Myocyte (in vitro differentiated cells): ENCODE measurements around the gene SFT2D1. TPM values are rescaled to one million over a fixed set of nuclear protein-coding genes. Genes with fewer than 3 reads are reported as not detected.

Experiments
- DNase-seq: peaks from one replicate; pipeline ENCODE4 v3.0.0-alpha.2; 2012; ENCODE audit warnings: low read depth
- total RNA-seq: library from RNA; depleted of rRNA; stranded (reverse); fragments of >200 nt; gene quantifications from 2 replicates; pipeline ENCODE4 v1.2.3, GENCODE V29; 2014

SFT2D1 gene
- total RNA-seq, 1 donor from 2014 or later = 38.1 TPM

DNA sequence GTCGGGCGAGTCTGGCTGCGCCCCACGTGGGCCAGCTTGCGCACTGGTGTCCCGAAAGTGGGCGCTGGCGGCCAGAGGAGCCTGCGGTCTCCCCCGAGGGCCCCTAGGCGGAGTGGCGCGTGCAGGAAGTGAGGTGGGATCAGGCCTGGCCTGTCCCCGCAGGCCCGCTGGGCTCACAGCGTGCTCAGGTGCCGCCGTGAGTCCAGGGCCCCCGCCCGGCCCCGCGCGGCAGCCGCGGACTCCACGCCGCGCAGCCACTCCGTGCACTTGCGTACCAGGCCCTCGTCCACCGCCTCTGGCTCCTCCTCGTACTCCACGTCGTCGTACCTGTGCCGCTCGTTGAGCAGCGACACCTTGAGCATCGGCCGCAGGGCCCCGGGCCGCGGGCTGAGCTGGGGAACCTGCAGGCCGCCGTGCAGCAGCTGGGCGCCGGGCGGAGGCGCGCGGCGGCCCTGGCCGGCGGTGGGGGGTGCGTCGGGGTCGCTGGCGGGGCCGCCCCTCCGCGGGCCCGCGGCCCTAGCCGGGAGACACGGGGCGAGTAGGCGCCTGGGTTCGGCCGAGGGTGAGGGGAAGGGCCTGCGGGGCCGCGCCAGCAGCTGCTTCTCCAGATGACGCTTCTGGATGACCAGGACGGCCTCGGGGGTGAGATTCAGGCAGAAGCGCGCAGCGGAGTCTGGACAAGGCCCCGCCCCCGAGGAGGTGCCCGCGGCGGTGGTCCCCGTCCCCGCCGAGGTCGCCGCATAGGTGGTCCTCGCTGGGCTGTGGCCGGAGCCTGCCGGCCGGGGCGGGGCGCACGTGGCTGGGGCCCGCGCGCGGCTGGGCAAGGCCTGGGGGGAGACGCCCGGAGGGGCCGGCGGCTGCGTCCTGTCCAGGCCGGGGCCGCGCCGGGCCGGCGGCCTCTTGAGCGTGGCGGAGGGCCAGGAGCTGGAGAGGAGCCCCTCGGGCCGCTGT lies 35.0 kb downstream of the SFT2D1 start:
- DNase-seq = no peak

DNA sequence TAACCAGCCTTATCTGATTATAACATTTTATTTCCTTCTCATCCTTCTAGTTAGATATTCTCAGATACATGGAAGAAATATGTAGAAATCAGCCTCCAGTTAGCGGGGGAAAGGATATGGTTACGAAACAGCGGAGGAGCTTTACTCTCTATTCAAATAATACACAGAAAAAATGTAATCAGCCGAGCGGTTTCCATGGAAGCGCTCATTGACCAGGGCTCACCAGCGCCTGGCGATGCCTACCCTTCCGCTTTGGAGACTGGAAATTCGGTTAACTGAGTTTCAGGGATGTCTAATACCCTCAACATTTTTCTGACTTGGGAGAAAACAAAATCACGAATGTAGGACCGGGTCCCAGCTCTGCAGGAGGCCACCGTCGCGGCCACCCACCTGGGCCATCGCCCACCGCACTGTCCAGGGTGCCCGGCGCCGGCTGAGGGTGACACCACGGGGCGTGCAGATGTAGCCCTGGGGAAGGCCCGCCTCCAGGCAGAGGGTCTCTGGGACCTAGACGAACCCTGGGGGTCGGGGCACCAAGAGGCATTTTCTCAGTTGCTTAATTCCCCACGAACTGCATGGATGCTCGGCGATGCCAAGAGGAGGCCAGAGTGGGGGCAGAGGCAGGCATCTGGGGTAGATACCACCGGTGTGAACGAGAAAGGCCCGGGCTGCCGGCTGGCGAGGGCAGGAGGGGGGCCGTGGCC lies 35.8 kb downstream of the SFT2D1 start:
- no peak for DNase-seq

DNA sequence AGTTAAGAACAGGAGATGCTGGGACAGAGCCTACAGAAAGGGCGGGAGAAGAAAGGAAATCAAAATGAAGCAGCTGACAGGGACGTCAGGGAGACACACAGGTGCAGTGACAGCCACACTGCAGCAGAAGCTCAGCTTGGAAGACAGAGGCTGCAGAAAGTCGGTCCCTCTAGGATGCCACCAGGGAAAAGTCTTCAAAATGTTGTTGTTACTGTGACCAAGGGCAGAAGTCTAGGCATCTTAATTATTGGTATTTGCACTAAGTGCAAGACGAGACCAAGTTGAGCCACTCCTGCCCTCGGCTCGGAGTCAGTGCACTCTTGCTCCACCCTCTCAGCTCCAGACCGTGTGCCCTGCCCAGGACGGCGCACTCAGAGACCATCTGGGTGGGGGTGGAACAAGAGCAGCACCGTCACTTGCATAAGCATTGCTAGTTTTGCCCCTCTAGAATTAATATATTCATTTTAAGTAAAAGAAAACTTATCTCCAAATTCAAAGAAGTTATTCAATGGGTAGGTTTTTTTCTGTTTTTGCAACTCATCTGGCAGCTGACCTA lies 36.7 kb downstream of the SFT2D1 start:
- DNase-seq = no peak

DNA sequence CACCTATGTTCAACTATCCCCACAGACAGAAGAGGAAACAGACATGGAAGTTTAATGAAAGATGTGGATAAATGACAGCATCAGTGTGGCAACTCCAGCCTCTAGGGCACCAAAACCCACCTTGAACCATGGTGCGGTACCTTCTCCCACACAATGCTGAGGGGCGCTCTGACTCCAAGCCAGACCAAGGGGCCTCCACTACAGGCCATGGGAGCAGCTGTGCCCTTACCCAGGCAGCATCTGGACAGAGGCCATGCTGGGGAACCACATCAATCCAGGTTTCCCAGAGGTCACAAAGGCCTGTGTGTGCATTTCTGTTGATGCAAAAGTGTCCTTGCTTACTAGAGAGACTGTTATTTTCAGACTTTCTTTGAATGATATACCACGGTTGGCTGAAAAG lies 38.2 kb downstream of the SFT2D1 start:
- DNase-seq = no peak

DNA sequence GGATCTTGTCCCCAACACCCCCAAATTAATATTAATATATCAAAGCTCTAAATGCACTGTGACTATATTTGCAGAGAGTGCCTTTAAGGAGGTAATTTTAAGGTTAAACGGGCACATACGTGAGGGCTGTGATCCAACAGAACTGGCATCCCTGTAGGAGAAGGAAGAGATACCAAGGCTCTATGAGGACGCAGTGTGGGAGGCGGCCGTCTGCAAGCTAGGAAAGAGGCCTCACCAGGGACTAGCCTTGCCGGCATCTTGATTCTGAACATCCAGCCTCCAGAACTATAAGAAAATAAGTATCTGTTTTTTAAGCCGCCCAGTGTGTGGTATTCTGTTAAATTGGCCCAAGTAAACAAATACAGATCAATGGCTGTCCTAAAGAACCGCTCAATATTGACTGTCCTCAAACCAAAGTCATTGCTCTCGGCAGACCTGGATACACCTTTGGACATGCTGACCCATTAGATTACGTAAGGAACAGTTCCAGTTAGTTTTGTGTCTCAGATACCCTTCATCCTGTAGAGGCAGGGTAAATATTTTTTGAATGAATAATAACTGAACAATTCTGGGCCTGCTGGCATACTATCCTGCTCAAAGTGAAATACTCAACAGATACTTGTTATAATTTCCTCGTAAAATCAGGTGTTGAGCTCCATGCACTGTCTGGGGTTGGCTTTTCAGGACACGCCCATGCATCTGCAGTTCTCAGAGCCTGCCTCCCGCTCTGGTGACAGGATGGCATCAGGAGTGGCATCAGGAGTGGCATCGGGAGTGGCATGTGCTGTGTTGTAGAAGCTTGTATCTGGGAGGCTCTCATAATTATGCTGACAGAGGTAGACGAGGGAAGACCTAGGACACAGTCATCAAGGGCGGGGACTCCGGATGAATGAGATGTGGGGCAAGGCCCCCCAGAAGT lies 40.5 kb downstream of the SFT2D1 start:
- DNase-seq = no peak

DNA sequence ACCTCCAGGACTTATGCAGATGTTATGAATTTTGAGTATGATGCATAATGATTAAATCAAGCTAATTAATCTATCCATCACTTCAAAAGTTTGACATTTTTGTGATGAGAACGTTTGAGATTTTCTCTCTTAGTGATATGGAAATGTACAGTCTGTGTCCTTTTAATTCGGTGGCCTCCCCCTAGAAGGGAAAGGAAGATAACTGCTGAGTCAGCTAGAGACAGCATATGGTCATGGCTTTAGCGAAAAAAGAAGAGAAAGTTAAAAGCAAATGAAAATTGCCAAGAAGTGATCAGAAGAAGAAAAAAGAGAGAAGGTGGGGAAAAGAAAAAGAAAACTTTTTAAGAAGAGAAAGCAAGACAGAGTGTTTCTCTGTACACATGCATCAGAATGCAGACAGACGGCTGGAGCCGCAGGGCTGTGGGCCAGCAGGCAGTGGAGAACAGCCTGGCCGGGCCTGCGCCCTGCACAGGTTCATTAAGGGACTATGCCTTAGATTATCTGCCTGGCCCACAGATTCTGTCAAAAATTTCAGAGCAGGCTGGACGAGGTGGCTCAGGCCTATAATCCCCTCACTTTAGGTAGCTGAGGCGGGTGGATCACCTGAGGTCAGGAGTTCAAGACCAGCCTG lies 41.9 kb downstream of the SFT2D1 start:
- no peak for DNase-seq

DNA sequence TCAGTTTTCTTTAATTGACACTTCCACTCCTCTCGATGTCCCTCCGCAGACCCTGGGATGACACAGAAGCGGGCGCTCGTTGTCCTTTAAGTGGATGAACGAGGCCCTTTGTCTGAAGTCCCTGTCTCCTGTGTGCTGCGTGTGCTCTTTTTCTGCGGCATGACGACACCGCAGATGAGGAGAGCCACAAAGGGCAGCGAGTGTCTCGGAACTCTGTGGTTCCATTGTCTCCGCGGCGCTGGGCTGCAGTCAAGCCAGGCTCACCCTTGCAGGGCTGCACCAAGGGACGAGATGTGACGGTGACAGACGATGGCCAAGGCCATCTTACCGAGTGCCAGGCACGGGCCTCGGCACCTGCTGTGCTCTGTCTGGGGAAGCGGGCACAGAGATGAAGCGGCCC lies 44.7 kb downstream of the SFT2D1 start:
- no peak for DNase-seq

DNA sequence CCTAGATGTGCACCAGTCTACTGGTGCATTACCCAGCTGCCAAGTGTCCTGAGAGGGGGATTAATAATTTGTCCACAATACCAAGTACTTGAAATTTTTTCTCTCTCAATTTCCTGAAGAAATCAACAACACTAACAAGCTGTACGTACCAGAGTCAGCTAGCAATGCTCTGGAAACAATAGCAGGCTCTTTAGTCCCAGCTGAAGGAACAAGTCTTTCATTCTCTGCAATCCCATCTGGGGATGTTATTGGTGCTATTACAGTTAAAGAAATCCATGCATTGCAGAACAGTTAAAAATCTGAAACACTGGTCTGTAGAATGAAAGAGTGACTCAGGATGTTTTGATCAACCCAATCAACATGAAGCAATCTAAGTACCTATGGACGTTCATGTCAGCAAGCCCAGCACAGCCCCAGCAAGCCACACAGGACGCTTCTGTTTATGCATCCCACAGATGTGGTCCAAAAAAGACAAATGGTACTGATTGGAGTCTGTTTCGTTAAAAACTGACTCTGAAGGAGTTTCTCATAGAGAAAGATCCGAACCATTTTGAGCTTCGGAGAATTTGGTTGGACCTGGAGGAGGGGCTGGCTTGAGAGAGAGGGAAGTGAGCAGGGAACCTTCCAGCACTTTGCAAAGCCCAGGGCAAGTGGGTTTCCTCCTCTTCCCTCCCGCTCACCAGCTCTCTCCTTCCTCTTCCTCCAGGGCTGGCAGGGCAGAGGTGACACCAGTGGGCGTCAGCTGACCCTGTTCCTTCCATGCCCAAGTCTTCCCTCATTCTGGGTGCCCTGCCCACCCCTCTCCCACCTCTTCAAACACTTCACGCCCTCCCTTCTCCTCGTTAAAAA lies 46.1 kb downstream of the SFT2D1 start:
- no peak for DNase-seq

DNA sequence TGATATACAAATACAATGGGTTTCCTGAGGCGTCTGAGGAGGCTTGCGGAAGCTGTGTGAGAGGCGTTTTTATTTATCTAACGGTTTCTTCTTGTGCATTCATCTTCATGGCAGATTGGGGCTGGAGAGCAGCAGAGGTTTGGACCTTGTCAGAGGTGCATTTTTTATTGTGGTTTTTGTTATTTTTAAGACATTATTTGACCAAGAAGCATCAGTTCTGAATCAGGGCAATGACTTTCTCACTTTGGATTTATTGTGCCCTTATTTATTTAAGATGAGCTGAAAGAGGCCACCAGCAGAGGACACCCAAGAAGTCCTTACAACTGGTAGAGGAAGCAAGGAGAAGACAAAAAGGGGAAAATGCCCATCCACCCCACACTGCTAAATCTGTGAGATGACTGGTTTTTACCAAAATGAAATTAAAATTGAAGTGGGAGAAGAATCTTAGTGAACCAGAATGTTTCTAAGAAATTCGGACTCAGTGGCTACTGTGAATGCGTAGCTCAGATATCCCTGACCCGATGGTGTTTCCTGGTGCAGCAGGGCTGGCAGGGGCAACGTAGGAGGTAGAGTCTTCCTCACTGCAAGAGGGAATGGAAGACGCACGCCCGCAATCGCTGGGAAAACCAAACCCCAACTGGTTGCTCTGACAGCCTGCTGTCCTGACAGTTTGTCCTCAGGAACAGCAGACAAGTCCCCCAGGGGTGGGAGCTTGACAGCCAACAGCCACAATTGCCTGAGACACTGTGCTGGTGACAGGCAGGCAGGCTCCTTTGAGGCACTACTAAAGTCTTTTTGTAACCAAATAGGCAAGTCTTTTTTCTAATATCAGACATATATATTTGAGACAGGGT lies 48.4 kb downstream of the SFT2D1 start:
- no peak for DNase-seq

DNA sequence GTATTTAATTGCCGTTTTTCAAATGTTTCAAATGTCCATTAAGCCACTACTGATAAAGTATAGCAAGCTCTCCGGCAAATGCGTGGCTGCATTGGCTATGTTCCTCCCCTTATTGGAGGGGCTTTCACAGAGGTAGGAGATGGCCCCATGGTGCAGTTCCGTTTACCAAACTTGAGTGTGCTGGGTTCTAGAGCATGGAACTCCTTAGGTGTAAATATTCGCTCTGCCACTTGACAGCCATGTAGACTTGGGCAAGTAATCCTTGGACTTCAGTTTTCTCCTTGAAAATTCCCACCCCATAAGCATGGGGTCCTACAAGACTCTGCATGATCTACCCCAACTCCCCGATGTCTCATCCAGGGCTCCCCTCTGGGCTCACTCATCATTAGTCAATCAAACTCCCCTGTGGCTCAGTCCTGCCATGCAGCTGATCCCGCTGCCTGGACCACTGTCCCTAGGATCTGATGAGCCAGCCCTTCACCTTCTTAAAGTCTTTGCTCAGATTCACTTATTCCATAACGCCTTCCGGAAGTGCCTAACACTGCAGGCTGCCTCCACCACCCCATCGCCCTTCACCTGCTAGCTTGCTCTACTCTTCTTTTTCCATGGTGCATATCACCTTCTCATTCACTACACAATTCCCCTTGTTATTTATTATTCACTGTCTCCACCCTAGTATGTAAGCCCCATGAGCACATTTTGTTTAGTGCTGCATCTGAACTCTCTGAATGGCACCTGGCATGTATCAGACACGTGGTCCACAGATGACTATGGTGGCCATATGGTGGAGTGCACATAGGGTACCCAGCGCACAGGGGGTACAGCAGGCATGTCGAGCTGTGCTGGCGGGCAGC lies 52.9 kb downstream of the SFT2D1 start:
- DNase-seq = peak; percentile 22

DNA sequence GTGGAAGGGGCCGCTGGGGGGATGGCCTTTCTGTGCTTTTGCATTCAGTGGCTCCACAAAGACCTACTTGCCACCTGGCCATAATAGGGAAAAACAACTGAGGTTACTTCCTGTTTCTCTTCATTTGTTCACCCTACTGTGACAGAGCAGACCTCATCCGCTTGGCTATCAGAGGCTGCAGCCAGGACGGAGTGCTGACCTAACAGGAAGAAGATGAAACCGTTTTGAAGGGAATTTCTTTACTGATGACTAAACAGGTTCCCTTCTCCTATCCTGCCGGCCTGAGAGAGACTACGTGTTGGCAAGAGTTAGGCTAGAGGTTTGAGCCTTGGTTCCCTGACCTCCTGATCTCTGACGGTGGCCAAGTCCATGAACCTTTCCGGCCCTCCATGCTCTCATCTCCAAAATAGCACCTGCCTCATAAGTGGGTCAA lies 55.5 kb downstream of the SFT2D1 start:
- DNase-seq = peak; percentile 18

DNA sequence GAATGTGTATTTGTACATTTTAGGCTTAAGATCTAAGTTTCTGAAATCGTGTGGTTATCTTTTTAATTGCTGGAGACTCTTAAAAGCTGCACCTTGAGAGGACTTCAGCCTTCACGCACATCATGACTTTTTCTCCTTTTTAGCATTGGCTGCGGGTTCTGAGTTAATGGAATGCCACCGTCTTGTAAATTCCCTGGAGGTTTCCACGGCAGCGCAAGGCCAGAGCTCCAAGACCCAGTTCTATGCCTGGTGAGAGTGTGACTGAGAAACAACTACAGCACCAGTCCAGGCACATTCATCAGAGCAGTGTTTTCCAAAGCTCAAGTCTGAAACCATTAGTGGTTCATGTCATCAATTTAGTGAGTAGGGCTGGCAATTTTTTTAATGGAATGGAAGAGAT lies 57.1 kb downstream of the SFT2D1 start:
- DNase-seq = no peak

DNA sequence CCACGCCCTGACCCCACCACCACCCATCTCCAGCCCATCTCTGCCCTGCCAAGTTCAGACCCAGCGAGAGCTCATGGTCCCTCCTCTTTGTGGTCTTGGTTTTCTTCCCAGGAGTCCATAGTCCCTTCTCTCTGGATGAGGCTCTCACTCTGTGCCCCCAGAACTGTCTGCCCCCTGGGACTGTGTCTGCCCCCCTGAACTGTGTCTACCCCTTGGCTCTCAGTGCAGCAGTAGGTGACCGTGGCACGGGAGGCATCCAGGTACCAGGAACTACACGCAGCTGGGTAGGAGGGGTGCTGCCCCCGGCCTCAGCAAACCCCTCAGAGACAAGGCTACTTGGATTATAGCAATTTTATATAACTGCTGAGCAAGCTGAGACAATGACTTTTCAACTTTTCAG lies 57.7 kb downstream of the SFT2D1 start:
- no peak for DNase-seq

DNA sequence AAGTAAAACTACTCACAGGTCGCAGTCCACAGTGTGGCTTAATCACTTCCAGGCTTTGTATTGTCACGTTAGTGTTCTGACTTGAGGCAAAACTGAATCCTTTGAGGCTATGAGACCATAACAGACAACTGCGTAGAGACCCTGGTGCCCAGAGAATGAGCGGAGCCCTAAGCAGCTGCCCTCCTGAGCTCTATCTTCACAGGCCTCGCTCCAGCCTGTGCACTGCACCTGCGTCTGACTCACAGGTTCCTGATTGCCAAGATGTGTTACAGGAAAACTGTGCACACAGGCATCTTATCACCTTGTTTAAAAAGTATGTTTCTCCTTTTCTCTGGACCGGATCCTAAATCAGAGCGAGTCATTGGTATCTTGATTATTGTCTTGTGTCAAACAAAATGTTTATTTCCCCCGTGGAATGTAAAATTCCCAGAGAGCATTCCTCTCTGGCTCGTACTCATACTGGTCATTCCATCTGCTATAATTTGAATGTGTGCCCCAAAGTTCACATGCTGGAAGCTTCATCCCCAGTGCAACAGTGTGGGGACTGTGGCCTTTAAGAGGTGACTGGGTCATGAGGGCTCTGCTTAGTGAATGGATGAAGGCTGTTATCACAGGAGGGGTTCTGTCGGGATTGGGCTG lies 59.8 kb downstream of the SFT2D1 start:
- no peak for DNase-seq

DNA sequence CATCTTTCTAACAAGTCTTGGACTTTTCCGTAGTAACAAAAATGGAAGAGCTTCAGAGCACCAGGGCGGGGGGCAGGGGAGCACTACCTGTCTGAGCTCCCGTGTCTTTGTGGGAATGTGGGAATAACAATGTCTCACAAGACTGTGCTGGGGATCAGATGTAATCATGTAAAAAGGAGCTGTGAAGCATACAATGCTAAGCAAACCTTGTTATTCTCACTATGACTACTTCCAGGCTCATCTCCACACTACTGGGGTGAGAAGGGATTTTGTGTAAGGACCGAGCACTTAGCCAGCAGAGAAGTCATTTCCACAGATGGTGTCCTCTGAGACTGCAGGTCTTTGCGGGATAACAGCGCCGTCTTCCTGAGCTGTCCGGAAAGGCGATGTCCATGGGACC lies 61.2 kb downstream of the SFT2D1 start:
- no peak for DNase-seq

DNA sequence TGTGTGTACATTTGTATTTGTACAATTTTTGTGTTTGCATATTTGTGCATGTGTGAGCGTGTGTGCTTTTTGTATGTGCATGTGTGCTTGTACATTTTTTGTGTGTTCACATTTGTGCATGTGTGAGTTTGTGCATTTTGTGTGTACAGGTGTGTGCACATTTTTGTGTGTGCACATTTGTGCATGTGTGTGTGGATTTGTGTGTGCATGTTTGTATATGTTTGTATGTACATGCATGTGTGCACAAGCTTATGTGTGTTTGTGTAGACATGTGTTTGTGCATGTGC lies 63.0 kb downstream of the SFT2D1 start:
- DNase-seq = no peak

DNA sequence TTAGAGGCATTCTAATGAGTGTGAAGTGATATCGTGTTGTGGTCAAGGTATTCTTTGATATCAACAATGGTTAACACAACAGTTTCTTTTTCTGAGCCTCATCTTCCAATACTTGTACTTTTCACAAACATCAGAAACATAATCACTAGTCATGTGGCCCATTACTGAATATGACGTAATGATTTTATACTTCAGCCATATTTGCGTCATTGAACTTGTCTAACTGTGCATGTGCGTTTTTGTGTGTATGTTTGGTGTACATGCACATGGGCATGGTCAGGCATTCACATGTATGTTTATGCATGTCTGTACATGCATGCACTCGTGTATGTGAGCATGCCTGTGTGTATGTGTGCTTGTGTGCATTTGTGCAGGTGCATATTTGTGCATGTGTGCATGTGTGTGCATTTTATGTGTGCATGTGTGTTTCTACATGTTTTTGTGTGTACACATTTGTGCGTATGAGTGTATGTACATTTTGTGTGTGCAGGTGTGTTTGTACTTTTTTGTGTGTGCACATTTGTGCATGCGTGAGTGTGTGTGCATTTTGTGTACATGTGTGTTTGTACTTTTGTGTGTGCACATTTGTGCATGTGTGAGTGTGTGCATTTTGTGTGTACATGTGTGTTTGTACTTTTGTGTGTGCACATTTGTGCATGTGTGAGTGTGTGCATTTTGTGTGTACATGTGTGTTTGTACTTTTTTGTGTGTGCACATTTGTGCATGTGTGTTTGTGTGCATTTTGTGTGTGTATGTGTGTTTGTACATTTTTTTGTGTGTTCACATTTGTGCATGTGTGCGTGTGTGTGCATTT lies 63.6 kb downstream of the SFT2D1 start:
- DNase-seq = no peak
